BLaER1 treated with 17β-estradiol and CSF1 and Interleukin-3, amounts not matched to agents 10 nM and 100 nM (cell line): ENCODE measurements around the gene ACSF3.

Experiments
- H3K27ac ChIP-seq, 11 experiments: shearing (Covaris generic); formaldehyde crosslinking; 2 replicates each; pipeline ENCODE4 v1.8.1; 2022
- H3K27me3 ChIP-seq, 11 experiments: shearing (Covaris generic); formaldehyde crosslinking; 2 replicates each; pipeline ENCODE4 v1.8.1; 2022
- H3K36me3 ChIP-seq, 11 experiments: shearing (Covaris generic); formaldehyde crosslinking; 2 replicates each; pipeline ENCODE4 v1.8.1; 2022
- H3K4me1 ChIP-seq, 10 experiments: shearing (Covaris generic); formaldehyde crosslinking; 2 replicates each; pipeline ENCODE4 v1.8.1; 2022
- H3K4me2 ChIP-seq, 11 experiments: shearing (Covaris generic); formaldehyde crosslinking; 2 replicates each; pipeline ENCODE4 v1.8.1; 2022
- H3K4me3 ChIP-seq, 10 experiments: shearing (Covaris generic); formaldehyde crosslinking; 2 replicates each; pipeline ENCODE4 v1.8.1; 2022
- H3K9ac ChIP-seq, 11 experiments: shearing (Covaris generic); formaldehyde crosslinking; 2 replicates each; pipeline ENCODE4 v1.8.1; 2022
- H3K9me3 ChIP-seq, 11 experiments: shearing (Covaris generic); formaldehyde crosslinking; replicated peaks in 1 of 11; 2 replicates each; pipeline ENCODE4 v1.8.1; 2022
- H4K20me1 ChIP-seq, 11 experiments: shearing (Covaris generic); formaldehyde crosslinking; 2 replicates each; pipeline ENCODE4 v1.8.1; 2022
- Cebpa-rat ChIP-seq, 11 experiments: shearing (Covaris generic); IDR thresholded peaks; 2 replicates each; pipeline ENCODE4 v1.8.1; 2022

ACSF3 gene

GRCh38 chr16:89104303-89104702 lies 10.7 kb downstream of the ACSF3 start:
- Histone ChIP-seq H3K4me1 (peaks cover 74 to 94% (median 83%) of the 10 kb centered on the region in 10 experiments), H3K9ac (peak overlapping the region in 8 of 11 experiments; percentile 29 to 69 (median 56); a peak in 14 of 22 replicates), H4K20me1 (peaks cover 35 to 81% (median 78%) of the 10 kb centered on the region in 11 experiments; a peak in 21 of 22 replicates), H3K36me3 (peaks cover 52 to 91% (median 68%) of the 10 kb centered on the region in 11 experiments), H3K27me3 (0 out of 22 replicates have a peak, but pooled peaks cover 0 to 4% (median 0%) of the 10 kb centered on the region in 11 experiments), H3K4me2 (peak overlapping the region; percentile 77 to 99 (median 88)), H3K4me3 (peak overlapping the region in 4 of 10 experiments; percentile 1 to 23 (median 10); a peak in 3 of 20 replicates), H3K27ac (peak overlapping the region in 7 of 11 experiments; percentile 30 to 80 (median 64); a peak in 14 of 22 replicates), H3K9me3 (peaks cover 8 to 21% (median 16%) of the 10 kb centered on the region in 11 experiments; a peak in 21 of 22 replicates)
- TF ChIP-seq Cebpa-rat (IDR thresholded peaks at IDR 0.05): no peak

- peaks cover 57 to 91% (median 75%) of the 10 kb centered on the region in 11 experiments for H3K36me3 ChIP-seq
- H3K27me3 ChIP-seq: 0 out of 22 replicates have a peak, but pooled peaks cover 0 to 4% (median 0%) of the 10 kb centered on the region in 11 experiments
- peak overlapping the region in 10 of 11 experiments; percentile 5 to 80 (median 44); a peak in 17 of 22 replicates for H3K27ac ChIP-seq
- peaks cover 66 to 91% (median 76%) of the 10 kb centered on the region in 10 experiments for H3K4me1 ChIP-seq
- H3K9me3 ChIP-seq: peaks cover 8 to 21% (median 16%) of the 10 kb centered on the region in 11 experiments; a peak in 21 of 22 replicates
- peak overlapping the region in 4 of 10 experiments; percentile 1 to 23 (median 10); a peak in 3 of 20 replicates for H3K4me3 ChIP-seq
- TF ChIP-seq Cebpa-rat (IDR thresholded peaks at IDR 0.05): no peak
- H3K4me2 ChIP-seq: peak overlapping the region; percentile 77 to 99 (median 88)
- H4K20me1 ChIP-seq: peaks cover 34 to 74% (median 73%) of the 10 kb centered on the region in 11 experiments; a peak in 21 of 22 replicates
- H3K9ac ChIP-seq: peak overlapping the region; percentile 15 to 69 (median 55); a peak in 17 of 22 replicates
Observed at GRCh38 chr16:89104930-89105571, 11.4 kb downstream of the ACSF3 start.

DNA sequence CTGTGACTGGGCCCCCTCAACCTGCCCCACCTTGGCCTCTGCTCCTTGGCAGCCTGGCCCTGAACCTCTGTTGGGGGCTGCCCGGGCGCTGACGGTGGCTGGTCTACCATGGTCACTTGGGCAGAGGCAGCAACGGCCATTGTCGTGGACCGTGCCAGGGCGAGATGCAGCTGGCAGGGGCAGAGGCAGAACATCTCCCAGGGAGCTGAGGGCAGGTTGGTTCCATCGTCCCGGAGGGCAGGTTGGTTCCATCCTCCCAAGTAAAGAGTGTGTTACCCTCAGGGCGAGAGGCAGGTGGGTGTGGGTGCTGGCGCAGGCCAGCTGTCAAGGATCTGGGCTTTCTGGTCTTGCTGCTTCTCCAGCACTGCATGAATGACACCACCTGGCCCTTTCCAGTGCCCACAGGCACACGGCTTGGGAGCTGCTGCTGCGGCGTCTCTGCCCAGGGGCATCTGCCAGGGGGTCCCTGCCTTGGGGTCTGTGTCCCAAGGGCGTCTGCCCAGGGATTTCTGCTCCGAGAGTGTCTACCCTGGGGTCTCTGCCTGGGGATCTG lies 12.0 kb downstream of the ACSF3 start:
- Histone ChIP-seq H3K4me2 (peak overlapping the region; percentile 77 to 99 (median 88)), H3K36me3 (peaks cover 62 to 90% (median 75%) of the 10 kb centered on the region in 11 experiments), H3K27ac (peak overlapping the region in 7 of 11 experiments; percentile 4 to 80 (median 48); a peak in 9 of 22 replicates), H3K4me3 (peak overlapping the region in 1 of 10 experiments; percentile 23; a peak in 1 of 20 replicates), H4K20me1 (peaks cover 34 to 68% (median 66%) of the 10 kb centered on the region in 11 experiments; a peak in 21 of 22 replicates), H3K4me1 (peaks cover 62 to 88% (median 69%) of the 10 kb centered on the region in 10 experiments), H3K9me3 (peaks cover 8 to 21% (median 16%) of the 10 kb centered on the region in 11 experiments; a peak in 21 of 22 replicates), H3K27me3 (0 out of 22 replicates have a peak, but pooled peaks cover 0 to 4% (median 0%) of the 10 kb centered on the region in 11 experiments), H3K9ac (peak overlapping the region in 8 of 11 experiments; percentile 11 to 69 (median 47); a peak in 12 of 22 replicates)
- no peak for TF ChIP-seq Cebpa-rat (IDR thresholded peaks at IDR 0.05)

DNA sequence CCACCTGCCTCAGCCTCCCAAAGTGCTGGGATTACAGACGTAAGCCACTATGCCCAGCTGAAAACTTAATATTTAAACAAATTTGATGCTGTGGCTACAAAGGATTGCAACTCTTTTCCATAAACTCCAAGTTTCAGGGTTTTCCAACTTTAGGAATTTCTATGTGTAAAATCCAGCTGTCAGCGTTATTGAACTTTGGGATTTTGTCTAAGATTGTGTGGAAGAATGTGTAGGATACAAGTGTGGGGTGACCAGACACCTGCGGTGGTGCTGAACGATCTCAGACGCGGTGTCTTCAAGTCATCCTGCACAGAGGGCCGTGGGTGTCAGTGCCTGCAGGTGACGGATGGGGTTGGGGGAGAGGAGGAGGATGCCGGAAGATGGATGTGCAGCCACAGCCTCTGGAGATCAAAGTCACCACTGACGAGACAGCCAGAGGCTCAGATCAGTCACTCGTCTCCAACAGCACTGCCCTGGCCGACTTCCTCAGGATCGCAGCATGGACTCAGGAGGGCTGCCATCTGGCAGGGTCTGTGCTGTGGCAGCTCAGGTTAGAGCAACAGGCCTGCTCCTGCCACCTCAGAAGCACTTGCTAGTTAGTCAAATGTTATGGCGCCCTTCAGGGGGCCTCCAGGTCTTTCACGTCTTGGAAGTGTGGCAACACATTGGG lies 13.0 kb downstream of the ACSF3 start:
- Histone ChIP-seq H3K9ac (peak overlapping the region in 3 of 11 experiments; percentile 6 to 50 (median 12); a peak in 1 of 22 replicates), H3K36me3 (peaks cover 64 to 90% (median 75%) of the 10 kb centered on the region in 11 experiments), H3K27me3 (0 out of 22 replicates have a peak, but pooled peaks cover 0 to 5% (median 0%) of the 10 kb centered on the region in 11 experiments)

GRCh38 chr16:89107203-89107582 lies 13.5 kb downstream of the ACSF3 start:
- Histone ChIP-seq H3K36me3 (peaks cover 64 to 90% (median 75%) of the 10 kb centered on the region in 11 experiments), H3K4me2 (peak overlapping the region in 10 of 11 experiments; percentile 25 to 99 (median 83); a peak in 20 of 22 replicates), H3K9me3 (peaks cover 8 to 21% (median 16%) of the 10 kb centered on the region in 11 experiments; a peak in 21 of 22 replicates), H3K4me3 (peak overlapping the region in 1 of 10 experiments; percentile 12; a peak in 1 of 20 replicates), H3K4me1 (peaks cover 58 to 88% (median 67%) of the 10 kb centered on the region in 10 experiments), H3K27ac (peak overlapping the region in 2 of 11 experiments; percentile 8 to 20; a peak in 2 of 22 replicates), H3K27me3 (0 out of 22 replicates have a peak, but pooled peaks cover 0 to 10% (median 0%) of the 10 kb centered on the region in 11 experiments), H4K20me1 (peaks cover 21 to 59% (median 51%) of the 10 kb centered on the region in 11 experiments; a peak in 21 of 22 replicates), H3K9ac (peak overlapping the region in 3 of 11 experiments; percentile 6 to 50 (median 12); a peak in 1 of 22 replicates)
- TF ChIP-seq Cebpa-rat (IDR thresholded peaks at IDR 0.05): no peak

More for the DNA sequence above, 13.0 kb downstream of the ACSF3 start:
- Histone ChIP-seq H3K4me2 (peak overlapping the region; percentile 9 to 99 (median 80); a peak in 21 of 22 replicates), H3K27ac (peak overlapping the region in 2 of 11 experiments; percentile 8 to 20; a peak in 2 of 22 replicates), H3K4me3 (0 out of 20 replicates have a peak overlapping the region, but pooled peaks of 1 of the 10 experiments have one; percentile 12), H4K20me1 (peaks cover 26 to 62% (median 56%) of the 10 kb centered on the region in 11 experiments; a peak in 21 of 22 replicates), H3K4me1 (peaks cover 60 to 88% (median 67%) of the 10 kb centered on the region in 10 experiments), H3K9me3 (peaks cover 8 to 21% (median 16%) of the 10 kb centered on the region in 11 experiments; a peak in 21 of 22 replicates)
- TF ChIP-seq Cebpa-rat (IDR thresholded peaks at IDR 0.05): no peak

DNA sequence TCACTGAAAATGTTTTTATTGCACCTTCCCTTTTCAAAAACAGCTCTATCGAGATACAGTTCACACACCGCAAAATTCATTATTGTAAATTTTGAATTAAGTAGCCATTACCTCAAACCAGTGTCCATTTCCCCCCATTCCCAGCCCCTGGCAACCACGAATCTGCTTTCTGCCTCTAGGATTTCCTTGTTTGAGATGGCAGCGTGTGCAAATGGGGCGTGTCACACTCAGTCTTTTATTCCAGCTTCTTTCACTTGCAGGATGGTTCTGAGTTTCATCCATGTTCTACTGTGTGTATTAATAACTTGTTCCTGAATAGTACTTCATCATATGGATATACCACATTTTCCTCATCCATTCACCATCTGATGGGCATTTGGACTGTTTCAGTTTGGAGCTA lies 14.8 kb downstream of the ACSF3 start:
- H4K20me1 ChIP-seq: peaks cover 21 to 46% (median 40%) of the 10 kb centered on the region in 11 experiments; a peak in 21 of 22 replicates
- H3K9me3 ChIP-seq: peaks cover 8 to 21% (median 16%) of the 10 kb centered on the region in 11 experiments; a peak in 21 of 22 replicates
- no peak overlapping the region for H3K9ac ChIP-seq
- H3K27ac ChIP-seq: no peak overlapping the region
- H3K4me1 ChIP-seq: peaks cover 60 to 88% (median 67%) of the 10 kb centered on the region in 10 experiments
- no peak overlapping the region; a peak in 1 of 20 replicates for H3K4me3 ChIP-seq
- peak overlapping the region in 1 of 11 experiments; percentile 92; a peak in 1 of 22 replicates for H3K4me2 ChIP-seq
- H3K27me3 ChIP-seq: 0 out of 22 replicates have a peak, but pooled peaks cover 0 to 12% (median 0%) of the 10 kb centered on the region in 11 experiments
- H3K36me3 ChIP-seq: peaks cover 52 to 88% (median 70%) of the 10 kb centered on the region in 11 experiments
- no peak for TF ChIP-seq Cebpa-rat (IDR thresholded peaks at IDR 0.05)

DNA sequence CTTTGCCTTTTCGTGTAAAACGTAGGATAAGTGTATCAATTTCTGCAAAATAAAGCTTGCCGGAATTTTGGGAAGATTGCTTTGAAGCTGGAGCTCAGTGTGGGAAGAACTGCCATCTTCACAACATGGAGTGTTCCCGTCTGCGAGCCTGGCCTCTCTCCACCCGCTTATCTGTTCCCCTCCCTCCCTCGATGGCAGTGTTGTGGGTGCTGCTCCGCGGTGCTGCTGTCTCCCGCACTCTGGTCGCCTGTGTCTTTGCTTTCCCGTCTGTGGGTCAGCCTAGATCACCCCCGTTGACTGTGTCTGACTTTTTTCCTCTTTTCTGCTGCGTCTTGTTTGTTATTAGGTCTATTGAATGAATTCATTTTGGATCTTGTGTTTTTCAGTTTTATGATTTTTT lies 17.0 kb downstream of the ACSF3 start:
- Histone ChIP-seq H3K27me3 (0 out of 22 replicates have a peak, but pooled peaks cover 0 to 8% (median 0%) of the 10 kb centered on the region in 11 experiments), H3K4me2 (peak overlapping the region in 3 of 11 experiments; percentile 4 to 28 (median 20); a peak in 3 of 22 replicates), H3K4me3 (no peak overlapping the region), H4K20me1 (peaks cover 3 to 37% (median 18%) of the 10 kb centered on the region in 11 experiments; a peak in 21 of 22 replicates), H3K9me3 (peaks cover 8 to 21% (median 16%) of the 10 kb centered on the region in 11 experiments; a peak in 21 of 22 replicates), H3K4me1 (peaks cover 56 to 88% (median 66%) of the 10 kb centered on the region in 10 experiments), H3K27ac (no peak overlapping the region), H3K36me3 (peaks cover 46 to 69% (median 59%) of the 10 kb centered on the region in 11 experiments), H3K9ac (no peak overlapping the region)
- TF ChIP-seq Cebpa-rat (IDR thresholded peaks at IDR 0.05): no peak
